Measurements from ENCODE around the gene C1QB. TPM values are rescaled to one million over a fixed set of nuclear protein-coding genes. Genes with fewer than 3 reads are reported as not detected.
A peak's percentile ranks its signal among the peaks of the same experiment; 100 is the strongest.

C1QB gene
- total RNA-seq: under 1 TPM; 0.43 to 0.65 (median 0.45) TPM

- Mint-ChIP-seq H3K36me3 (ENCODE audit: insufficient read depth) (no peaks in the 10 kb centered on the region), H3K4me3 (no peak within 1 kb of the TSS), H3K4me1 (ENCODE audit: low read depth) (no peaks in the 10 kb centered on the region), H3K9me3 (no peaks in the 10 kb centered on the region), H3K27me3 (ENCODE audit: low read depth) (peaks cover 12% of the 10 kb centered on the region)
- DNase-seq (no peak), ATAC-seq (no peak)
Measured at GRCh38 chr1:22652881-22653316, at the start of gene C1QB. C1QB (plus strand) TSS chr1:22653236; CDS start chr1:22659463, 6,227 bp downstream.

- Mint-ChIP-seq H3K27me3 (ENCODE audit: low read depth) (peaks cover 59% of the 10 kb centered on the region), H3K4me3 (no peak overlapping the region), H3K9me3 (no peaks in the 10 kb centered on the region), H3K36me3 (ENCODE audit: insufficient read depth) (no peaks in the 10 kb centered on the region), H3K4me1 (ENCODE audit: low read depth) (no peaks in the 10 kb centered on the region)
- DNase-seq (no peak), ATAC-seq (no peak)
Measured at GRCh38 chr1:22606161-22606560, 46.9 kb upstream of the C1QB start.

GRCh38 chr1:22607154-22607553 lies 45.9 kb upstream of the C1QB start:
- Mint-ChIP-seq H3K4me1 (ENCODE audit: low read depth) (no peaks in the 10 kb centered on the region), H3K36me3 (ENCODE audit: insufficient read depth) (no peaks in the 10 kb centered on the region), H3K27me3 (ENCODE audit: low read depth) (peaks cover 61% of the 10 kb centered on the region), H3K4me3 (no peak overlapping the region), H3K9me3 (no peaks in the 10 kb centered on the region)
- ATAC-seq (no peak), DNase-seq (no peak)

- Mint-ChIP-seq H3K27me3 (ENCODE audit: low read depth) (peaks cover 63% of the 10 kb centered on the region), H3K9me3 (no peaks in the 10 kb centered on the region), H3K4me3 (no peak overlapping the region), H3K4me1 (ENCODE audit: low read depth) (no peaks in the 10 kb centered on the region), H3K36me3 (ENCODE audit: insufficient read depth) (no peaks in the 10 kb centered on the region)
- ATAC-seq (no peak), DNase-seq (no peak)
Measured at GRCh38 chr1:22608361-22608760, 44.7 kb upstream of the C1QB start.

- Mint-ChIP-seq H3K27me3 (ENCODE audit: low read depth) (peaks cover 58% of the 10 kb centered on the region), H3K9me3 (no peaks in the 10 kb centered on the region), H3K36me3 (ENCODE audit: insufficient read depth) (no peaks in the 10 kb centered on the region), H3K4me3 (no peak overlapping the region), H3K4me1 (ENCODE audit: low read depth) (no peaks in the 10 kb centered on the region)
- DNase-seq (no peak), ATAC-seq (no peak)
Measured at GRCh38 chr1:22609291-22609690, 43.7 kb upstream of the C1QB start.

- DNase-seq (no peak), ATAC-seq (peak in 1 of 2 donors; percentile 46)
- no peaks in the 10 kb centered on the region for H3K36me3 Mint-ChIP-seq (ENCODE audit: insufficient read depth)
- H3K4me3 Mint-ChIP-seq: no peak overlapping the region
- H3K9me3 Mint-ChIP-seq: no peaks in the 10 kb centered on the region
- no peaks in the 10 kb centered on the region for H3K4me1 Mint-ChIP-seq (ENCODE audit: low read depth)
- H3K27me3 Mint-ChIP-seq (ENCODE audit: low read depth): peaks cover 53% of the 10 kb centered on the region
Measured at GRCh38 chr1:22611530-22611947, 41.5 kb upstream of the C1QB start.

GRCh38 chr1:22612671-22613571 lies 40.1 kb upstream of the C1QB start:
- Mint-ChIP-seq H3K27me3 (ENCODE audit: low read depth) (peaks cover 54% of the 10 kb centered on the region), H3K4me1 (ENCODE audit: low read depth) (no peaks in the 10 kb centered on the region), H3K9me3 (no peaks in the 10 kb centered on the region), H3K36me3 (ENCODE audit: insufficient read depth) (no peaks in the 10 kb centered on the region), H3K4me3 (no peak overlapping the region)
- no peak for ATAC-seq
- no peak for DNase-seq

- no peaks in the 10 kb centered on the region for H3K36me3 Mint-ChIP-seq (ENCODE audit: insufficient read depth)
- no peaks in the 10 kb centered on the region for H3K9me3 Mint-ChIP-seq
- DNase-seq (no peak), ATAC-seq (no peak)
- no peaks in the 10 kb centered on the region for H3K4me1 Mint-ChIP-seq (ENCODE audit: low read depth)
- no peak overlapping the region for H3K4me3 Mint-ChIP-seq
- H3K27me3 Mint-ChIP-seq (ENCODE audit: low read depth): peaks cover 48% of the 10 kb centered on the region
Measured at GRCh38 chr1:22613572-22613918, 39.5 kb upstream of the C1QB start.

GRCh38 chr1:22613951-22614350 lies 39.1 kb upstream of the C1QB start:
- Mint-ChIP-seq H3K4me1 (ENCODE audit: low read depth) (no peaks in the 10 kb centered on the region), H3K4me3 (no peak overlapping the region)
- ATAC-seq: no peak

GRCh38 chr1:22615886-22616285 lies 37.1 kb upstream of the C1QB start:
- Mint-ChIP-seq H3K4me1 (ENCODE audit: low read depth) (no peaks in the 10 kb centered on the region), H3K9me3 (no peaks in the 10 kb centered on the region), H3K27me3 (ENCODE audit: low read depth) (peaks cover 42% of the 10 kb centered on the region), H3K36me3 (ENCODE audit: insufficient read depth) (no peaks in the 10 kb centered on the region), H3K4me3 (no peak overlapping the region)
- no peak for ATAC-seq
- DNase-seq: no peak

More at GRCh38 chr1:22613951-22614350, 39.1 kb upstream of the C1QB start:
- no peaks in the 10 kb centered on the region for H3K36me3 Mint-ChIP-seq (ENCODE audit: insufficient read depth)
- no peak for DNase-seq
- no peaks in the 10 kb centered on the region for H3K9me3 Mint-ChIP-seq
- H3K27me3 Mint-ChIP-seq (ENCODE audit: low read depth): peaks cover 46% of the 10 kb centered on the region

- Mint-ChIP-seq H3K36me3 (ENCODE audit: insufficient read depth) (no peaks in the 10 kb centered on the region), H3K4me1 (ENCODE audit: low read depth) (no peaks in the 10 kb centered on the region), H3K27me3 (ENCODE audit: low read depth) (peaks cover 38% of the 10 kb centered on the region), H3K4me3 (no peak overlapping the region), H3K9me3 (no peaks in the 10 kb centered on the region)
- no peak for DNase-seq
- ATAC-seq: no peak
Measured at GRCh38 chr1:22616571-22616970, 36.5 kb upstream of the C1QB start.

- Mint-ChIP-seq H3K9me3 (no peaks in the 10 kb centered on the region), H3K36me3 (ENCODE audit: insufficient read depth) (no peaks in the 10 kb centered on the region), H3K4me1 (ENCODE audit: low read depth) (no peaks in the 10 kb centered on the region), H3K27me3 (ENCODE audit: low read depth) (peaks cover 41% of the 10 kb centered on the region), H3K4me3 (no peak overlapping the region)
- ATAC-seq: no peak
- no peak for DNase-seq
Measured at GRCh38 chr1:22618056-22618455, 35.0 kb upstream of the C1QB start.

GRCh38 chr1:22619252-22619651 lies 33.8 kb upstream of the C1QB start:
- Mint-ChIP-seq H3K27me3 (ENCODE audit: low read depth) (peaks cover 36% of the 10 kb centered on the region), H3K36me3 (ENCODE audit: insufficient read depth) (no peaks in the 10 kb centered on the region), H3K9me3 (no peaks in the 10 kb centered on the region), H3K4me1 (ENCODE audit: low read depth) (no peaks in the 10 kb centered on the region), H3K4me3 (no peak overlapping the region)
- ATAC-seq (no peak), DNase-seq (no peak)

- DNase-seq: no peak
- Mint-ChIP-seq H3K27me3 (ENCODE audit: low read depth) (peaks cover 36% of the 10 kb centered on the region), H3K4me3 (no peak overlapping the region), H3K4me1 (ENCODE audit: low read depth) (no peaks in the 10 kb centered on the region), H3K36me3 (ENCODE audit: insufficient read depth) (no peaks in the 10 kb centered on the region), H3K9me3 (no peaks in the 10 kb centered on the region)
- no peak for ATAC-seq
Measured at GRCh38 chr1:22619798-22620197, 33.2 kb upstream of the C1QB start.

GRCh38 chr1:22621761-22622160 lies 31.3 kb upstream of the C1QB start:
- Mint-ChIP-seq H3K27me3 (ENCODE audit: low read depth) (peaks cover 39% of the 10 kb centered on the region), H3K4me3 (no peak overlapping the region), H3K36me3 (ENCODE audit: insufficient read depth) (no peaks in the 10 kb centered on the region), H3K9me3 (no peaks in the 10 kb centered on the region), H3K4me1 (ENCODE audit: low read depth) (no peaks in the 10 kb centered on the region)
- DNase-seq: no peak
- ATAC-seq: no peak
